Smooth muscle cell (in vitro differentiated cells): ENCODE data around the gene SMCHD1. TPM values are rescaled to one million over a fixed set of nuclear protein-coding genes. Genes with fewer than 3 reads are reported as not detected.

Experiments
- DNase-seq: peaks from one replicate; lab custom pipeline; 2025; ENCODE audit not compliant: unreplicated experiment; lab: John Stamatoyannopoulos, UW
- H2AFZ ChIP-seq: fragments of 200-600 bp; sonication (generic); 2 replicates; pipeline ENCODE4 v1.6.0; 2016; ENCODE audit warnings: antibody characterized with exemption, low read depth, mild to moderate bottlenecking
- H3F3A ChIP-seq: fragments of 200-600 bp; sonication (generic); 2 replicates; pipeline ENCODE4 v1.6.0; 2017; ENCODE audit warnings: antibody characterized with exemption, low read depth
- H3K27ac ChIP-seq: fragments of 200-600 bp; sonication (generic); 2 replicates; pipeline ENCODE4 v1.5.1; 2016; ENCODE audit warnings: low read depth, mild to moderate bottlenecking
- H3K27me3 ChIP-seq: fragments of 200-600 bp; sonication (generic); 2 replicates; pipeline ENCODE4 v1.6.1; 2016; ENCODE audit warnings: low read depth, mild to moderate bottlenecking
- H3K36me3 ChIP-seq: fragments of 200-600 bp; sonication (generic); 2 replicates; pipeline ENCODE4 v1.5.1; 2016; ENCODE audit warnings: low read depth
- H3K4me1 ChIP-seq: fragments of 200-600 bp; sonication (generic); 2 replicates; pipeline ENCODE4 v1.5.1; 2016; ENCODE audit warnings: low read depth
- H3K4me2 ChIP-seq: fragments of 200-600 bp; sonication (generic); 2 replicates; pipeline ENCODE4 v1.6.0; 2016; ENCODE audit warnings: mild to moderate bottlenecking
- H3K4me3 ChIP-seq: fragments of 200-600 bp; sonication (generic); 2 replicates; pipeline ENCODE4 v1.5.1; 2016; ENCODE audit warnings: mild to moderate bottlenecking
- H3K79me2 ChIP-seq: fragments of 200-600 bp; sonication (generic); 2 replicates; pipeline ENCODE4 v1.6.0; 2016; ENCODE audit warnings: low read depth, mild to moderate bottlenecking
- H3K9ac ChIP-seq: fragments of 200-600 bp; sonication (generic); 2 replicates; pipeline ENCODE4 v1.6.0; 2016; ENCODE audit warnings: low read depth
- H3K9me3 ChIP-seq: fragments of 200-600 bp; sonication (generic); replicated peaks from 2 replicates; pipeline ENCODE4 v1.5.1; 2016; ENCODE audit warnings: low read depth
- H4K20me1 ChIP-seq: fragments of 200-600 bp; sonication (generic); 2 replicates; pipeline ENCODE4 v1.6.0; 2016; ENCODE audit warnings: low read depth
- WGBS: methylation state at CpG from one replicate; pipeline ENCODE4 v1.1.7; 2016; ENCODE audit warnings: low lambda C conversion rate; 5-methylcytosine and 5-hydroxymethylcytosine counted together
- polyA plus RNA-seq: library from polyadenylated mRNA; unstranded; fragments of >200 nt; fragmentation: Nextera tagmentation; extraction: Ambion mirVana; gene quantifications from 2 replicates; pipeline ENCODE4 v1.2.1, GENCODE V29; 2016
- total RNA-seq: library from RNA; depleted of rRNA; stranded (reverse); fragments of >200 nt; gene quantifications from 2 replicates; pipeline ENCODE4 v1.2.3, GENCODE V29; 2014
- TF ChIP-seq, protein P1 (sequence below): fragments of 200-600 bp; sonication (generic); IDR thresholded peaks from 2 replicates; pipeline ENCODE4 v1.5.1; 2017; ENCODE audit warnings: borderline replicate concordance, mild to moderate bottlenecking, antibody characterized with exemption; ENCODE audit not compliant: insufficient read depth, poor library complexity, severe bottlenecking

Gene SMCHD1
- total and polyA plus RNA-seq, 2 experiments from 2014 or later = 5.9 to 46.3 TPM

DNA sequence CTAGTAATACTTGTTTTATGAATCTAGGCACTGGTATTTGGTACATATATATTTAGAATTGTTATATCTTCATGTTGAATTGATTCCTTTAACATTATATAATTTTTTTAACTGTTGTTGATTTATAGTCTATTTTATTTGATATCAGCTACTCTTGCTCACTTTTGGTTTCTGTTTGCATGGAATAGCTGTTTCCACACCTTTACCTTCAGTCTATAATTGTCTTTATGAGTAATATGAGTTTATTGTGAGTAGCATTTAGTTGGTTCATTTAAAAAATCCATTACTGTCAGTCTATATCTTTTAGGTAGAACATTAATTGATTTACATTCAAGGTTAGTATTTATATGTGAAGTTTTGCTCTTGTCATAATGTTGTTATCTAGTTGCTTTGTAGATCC lies 58.6 kb downstream of the SMCHD1 start:
- TF ChIP-seq, protein P1, sequence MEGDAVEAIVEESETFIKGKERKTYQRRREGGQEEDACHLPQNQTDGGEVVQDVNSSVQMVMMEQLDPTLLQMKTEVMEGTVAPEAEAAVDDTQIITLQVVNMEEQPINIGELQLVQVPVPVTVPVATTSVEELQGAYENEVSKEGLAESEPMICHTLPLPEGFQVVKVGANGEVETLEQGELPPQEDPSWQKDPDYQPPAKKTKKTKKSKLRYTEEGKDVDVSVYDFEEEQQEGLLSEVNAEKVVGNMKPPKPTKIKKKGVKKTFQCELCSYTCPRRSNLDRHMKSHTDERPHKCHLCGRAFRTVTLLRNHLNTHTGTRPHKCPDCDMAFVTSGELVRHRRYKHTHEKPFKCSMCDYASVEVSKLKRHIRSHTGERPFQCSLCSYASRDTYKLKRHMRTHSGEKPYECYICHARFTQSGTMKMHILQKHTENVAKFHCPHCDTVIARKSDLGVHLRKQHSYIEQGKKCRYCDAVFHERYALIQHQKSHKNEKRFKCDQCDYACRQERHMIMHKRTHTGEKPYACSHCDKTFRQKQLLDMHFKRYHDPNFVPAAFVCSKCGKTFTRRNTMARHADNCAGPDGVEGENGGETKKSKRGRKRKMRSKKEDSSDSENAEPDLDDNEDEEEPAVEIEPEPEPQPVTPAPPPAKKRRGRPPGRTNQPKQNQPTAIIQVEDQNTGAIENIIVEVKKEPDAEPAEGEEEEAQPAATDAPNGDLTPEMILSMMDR = no peak
- Histone ChIP-seq H4K20me1 (peaks cover 36% of the 10 kb centered on the region), H3K27ac (no peak overlapping the region), H2AFZ (no peak overlapping the region), H3K4me2 (no peak overlapping the region), H3K36me3 (peaks cover 11% of the 10 kb centered on the region), H3F3A (no peaks in the 10 kb centered on the region), H3K4me1 (no peaks in the 10 kb centered on the region), H3K79me2 (peaks cover 11% of the 10 kb centered on the region), H3K27me3 (no peaks in the 10 kb centered on the region), H3K9ac (no peak overlapping the region), H3K9me3 (no peaks in the 10 kb centered on the region), H3K4me3 (no peak overlapping the region)
- no peak for DNase-seq

DNA sequence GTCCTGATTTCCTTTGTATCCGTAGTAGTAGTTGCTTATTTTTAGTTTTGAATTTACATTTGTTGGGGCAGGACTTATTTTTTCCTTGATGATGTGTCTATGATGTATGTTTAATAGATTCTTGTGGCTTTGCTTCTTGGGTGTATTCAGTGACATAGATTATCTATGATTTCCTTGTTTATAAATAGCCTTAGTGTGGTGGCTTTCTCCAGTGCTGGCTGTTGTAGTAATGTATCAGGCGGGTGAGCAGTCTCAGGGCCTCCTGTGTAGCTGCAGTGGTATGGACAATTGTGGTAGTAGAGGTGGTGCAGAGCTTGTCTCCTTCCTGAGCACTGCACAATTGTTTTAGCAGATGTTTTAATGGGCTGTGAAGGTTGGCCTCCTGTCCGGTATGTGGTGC lies 60.5 kb downstream of the SMCHD1 start:
- peaks cover 11% of the 10 kb centered on the region for H3K36me3 ChIP-seq
- no peak overlapping the region for H2AFZ ChIP-seq
- H4K20me1 ChIP-seq = peaks cover 36% of the 10 kb centered on the region
- no peak overlapping the region for H3K27ac ChIP-seq
- no peaks in the 10 kb centered on the region for H3K4me1 ChIP-seq
- H3F3A ChIP-seq = no peaks in the 10 kb centered on the region
- TF ChIP-seq, protein P1 = no peak
- H3K79me2 ChIP-seq = peaks cover 11% of the 10 kb centered on the region
- no peaks in the 10 kb centered on the region for H3K9me3 ChIP-seq
- no peak overlapping the region for H3K9ac ChIP-seq
- no peak overlapping the region for H3K4me2 ChIP-seq
- H3K27me3 ChIP-seq = no peaks in the 10 kb centered on the region
- DNase-seq = no peak
- H3K4me3 ChIP-seq = no peak overlapping the region
- WGBS = 84% methylated on average over 3 of the region's 3 CpGs

DNA sequence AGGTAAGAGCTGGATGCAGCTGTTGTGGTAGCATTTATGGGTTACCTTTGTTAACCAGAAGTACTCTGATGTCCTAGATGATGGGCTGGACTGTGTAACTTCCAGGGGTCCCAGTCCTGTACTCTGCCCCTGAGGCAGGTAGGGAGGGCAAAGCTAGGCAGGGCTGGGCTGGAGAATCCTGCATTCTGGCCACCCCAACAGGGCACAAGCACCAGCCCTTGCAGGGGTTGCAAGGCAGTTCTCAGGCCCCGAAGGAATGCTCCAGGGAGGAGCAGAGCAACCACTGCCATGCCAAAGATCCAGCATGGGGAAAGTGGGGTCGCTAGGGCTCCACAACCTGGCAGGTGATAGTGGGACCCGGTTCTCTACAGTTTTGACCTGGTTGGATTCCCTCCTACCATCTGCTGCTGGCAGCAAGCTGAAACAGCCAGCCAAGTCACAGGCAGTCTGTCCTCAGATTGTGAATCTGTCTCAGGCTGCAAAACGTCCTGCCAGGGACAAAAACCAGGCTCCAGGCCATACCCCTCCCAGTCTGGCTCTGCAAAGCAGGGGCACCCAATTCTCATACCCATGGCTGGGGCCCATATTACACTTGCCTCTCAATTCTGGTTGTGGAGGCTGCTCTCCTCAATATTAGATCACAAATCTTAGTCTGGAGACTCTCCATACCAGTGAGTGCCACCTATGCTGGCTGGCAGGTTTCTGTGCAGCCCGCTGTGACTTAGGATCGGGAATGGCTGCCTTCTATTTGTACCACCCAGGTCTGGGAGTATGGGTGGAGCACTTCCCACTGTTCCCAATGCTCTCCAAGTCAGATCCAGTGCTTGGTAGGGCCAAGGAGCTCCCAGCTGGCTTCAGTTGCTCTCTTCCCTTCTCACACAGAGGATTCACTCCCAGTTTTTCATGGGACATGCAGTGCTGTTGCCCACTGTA lies 61.1 kb downstream of the SMCHD1 start:
- Histone ChIP-seq H3K9ac (no peak overlapping the region), H3K4me1 (no peaks in the 10 kb centered on the region), H4K20me1 (peaks cover 36% of the 10 kb centered on the region), H3K79me2 (peaks cover 11% of the 10 kb centered on the region), H3K9me3 (no peaks in the 10 kb centered on the region), H3K4me3 (no peak overlapping the region), H3K36me3 (peaks cover 11% of the 10 kb centered on the region), H3F3A (no peaks in the 10 kb centered on the region), H3K27ac (no peak overlapping the region), H2AFZ (no peak overlapping the region), H3K4me2 (no peak overlapping the region), H3K27me3 (no peaks in the 10 kb centered on the region)
- no peak for DNase-seq
- TF ChIP-seq, protein P1 = no peak
- 94% methylated on average over 6 of the region's 6 CpGs for WGBS

DNA sequence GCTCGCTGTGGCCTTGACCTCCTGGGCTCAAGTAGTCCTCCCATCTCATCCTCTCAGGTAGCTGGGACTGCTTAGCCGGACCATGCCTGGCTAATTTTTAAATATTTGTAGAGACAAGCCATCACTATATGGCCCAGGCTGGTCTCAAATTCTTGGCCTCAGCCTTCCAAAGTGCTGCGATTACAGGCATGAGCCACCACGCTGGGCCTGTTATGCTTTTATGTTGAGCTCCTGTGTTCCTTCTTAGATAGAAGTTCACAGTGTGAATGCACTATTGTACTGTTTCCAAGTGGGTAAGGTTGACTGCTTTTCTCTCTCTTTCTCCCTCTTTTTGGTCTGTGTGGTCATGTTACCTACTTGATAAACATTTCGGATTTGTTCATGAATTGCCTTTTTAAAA lies 61.9 kb downstream of the SMCHD1 start:
- Histone ChIP-seq H3K4me2 (no peak overlapping the region), H4K20me1 (peaks cover 39% of the 10 kb centered on the region), H3F3A (no peaks in the 10 kb centered on the region), H3K9ac (no peak overlapping the region), H3K27me3 (no peaks in the 10 kb centered on the region), H3K36me3 (peaks cover 7% of the 10 kb centered on the region), H3K27ac (no peak overlapping the region), H3K4me1 (no peaks in the 10 kb centered on the region), H3K9me3 (no peaks in the 10 kb centered on the region), H3K4me3 (no peak overlapping the region), H3K79me2 (peaks cover 11% of the 10 kb centered on the region), H2AFZ (no peak overlapping the region)
- DNase-seq = no peak
- TF ChIP-seq, protein P1 = no peak
- WGBS = 97% methylated on average over 5 of the region's 5 CpGs
